ENCODE data around the gene CH25H. TPM values are rescaled to one million over a fixed set of nuclear protein-coding genes. Genes with fewer than 3 reads are reported as not detected.
A peak's percentile ranks its signal among the peaks of the same experiment; 100 is the strongest.
"Not testable (repeated sequence)": the region's sequence is repeated elsewhere in the genome, so short reads cannot be mapped to it uniquely, and the experiment has no call there.

The CH25H gene
- total RNA-seq, 5 donors from 2014 or later (not counting 1 experiment from before 2014, with no cell fraction given) = 0.21 to 1.0 TPM; not detected in 3

GRCh38 chr10:89251409-89252224, 44.5 kb upstream of the CH25H start, which contains the start of gene LIPA:
TSS of gene LIPA (minus strand) at chr10:89251775. CDS start at chr10:89247648, 4,127 bp downstream.
- H3K36me3 ChIP-seq (ENCODE audit: control insufficient read depth in 2 of 2, extremely low read depth in 1 of 2, insufficient read depth in 1 of 2, low read length in 1 of 2) = no peaks in the 10 kb centered on the region
- peaks cover 23 to 25% (median 23%) of the 10 kb centered on the region in 3 donors for H3K4me1 Mint-ChIP-seq
- peaks cover 3% of the 10 kb centered on the region for H3K36me3 Mint-ChIP-seq
- under 1% methylated on average over 47 of the region's 53 CpGs for WGBS (ENCODE audit: insufficient coverage)
- H3K4me1 ChIP-seq (ENCODE audit: control insufficient read depth in 1 of 2, extremely low read depth in 1 of 2, insufficient read depth in 2 of 2, low read length in 2 of 2) = peaks cover 7 to 14% of the 10 kb centered on the region in 2 experiments
- DNase-seq = peak; percentile 81 to 98 (median 94)
- H3K27ac Mint-ChIP-seq = peak within 1 kb of the TSS; percentile 61 to 71
- POLR2A ChIA-PET = interaction anchor here (0.5 to 2.0 kb wide), 8 partner anchors 29 to 1719 kb away, joined by 3 to 6 read pairs (median 3); partner anchors contain the start of genes IFIT1 (in 1 of the 2) and IFIT5 (in 1 of the 2)
- H3K9me3 ChIP-seq = no peaks in the 10 kb centered on the region
- H3K4me3 Mint-ChIP-seq = peak within 1 kb of the TSS; percentile 73 to 87 (median 86)
- CTCF ChIA-PET = interaction anchor here (0.5 to 2.4 kb wide), 20 partner anchors 11 to 1995 kb away, joined by 3 to 15 read pairs (median 3); partner anchors contain the start of genes IFIT1 (in 2 of the 2), IFIT3 (in 1 of the 2) and IFIT5 (in 1 of the 2)
- no peaks in the 10 kb centered on the region for H3K27me3 Mint-ChIP-seq
- H3K27me3 ChIP-seq (replicated peaks in 1 of 2; ENCODE audit: control insufficient read depth in 2 of 2, extremely low read depth in 1 of 2, insufficient read depth in 2 of 2, low read length in 1 of 2) = no peaks in the 10 kb centered on the region
- ATAC-seq (replicated peaks in 1 of 4) = peak; percentile 94 to 96 (median 94)
- H3K9me3 Mint-ChIP-seq = peaks cover 0 to 4% (median 0%) of the 10 kb centered on the region in 3 donors
- peak within 1 kb of the TSS; percentile 71 for H3K27ac ChIP-seq (ENCODE audit: low read length)
- H3K4me3 ChIP-seq (ENCODE audit: control insufficient read depth in 1 of 2, extremely low read depth in 1 of 2, low read length in 1 of 2) = peak within 1 kb of the TSS; percentile 73 to 89

DNA sequence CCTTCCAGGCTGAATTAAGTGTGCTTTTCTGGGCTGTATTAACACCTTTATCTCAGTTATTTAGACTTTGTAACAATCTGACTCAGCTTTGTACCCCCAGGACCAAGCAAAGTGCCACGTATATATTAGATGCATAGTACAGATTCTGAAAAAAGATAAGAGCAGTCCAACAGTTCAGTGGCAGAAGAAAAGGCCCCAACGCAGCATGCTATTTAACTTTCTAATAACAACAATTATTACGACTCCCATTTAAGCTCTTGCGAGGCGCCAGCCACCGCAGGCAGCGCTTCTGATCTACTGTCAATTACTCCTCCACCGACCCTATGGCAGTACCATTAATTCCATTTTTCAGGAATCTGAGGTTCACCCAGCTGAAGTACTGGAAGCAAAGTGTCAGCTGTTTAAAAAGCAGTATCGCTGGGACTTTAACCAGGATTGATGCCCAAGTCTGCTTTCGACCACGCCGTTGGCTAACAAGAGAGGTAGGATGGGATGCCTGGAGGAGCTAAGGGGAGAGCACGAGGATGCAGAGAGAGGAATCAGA, 43.8 kb upstream of the CH25H start:
- Mint-ChIP-seq H3K27me3 (no peaks in the 10 kb centered on the region), H3K9me3 (peaks cover 0 to 4% (median 0%) of the 10 kb centered on the region in 3 donors), H3K27ac (peak overlapping the region; percentile 49 to 55), H3K4me3 (peak overlapping the region; percentile 73 to 87 (median 86)), H3K36me3 (peaks cover 5% of the 10 kb centered on the region), H3K4me1 (peaks cover 23 to 25% (median 23%) of the 10 kb centered on the region in 3 donors)
- Histone ChIP-seq H3K36me3 (ENCODE audit: control insufficient read depth in 2 of 2, extremely low read depth in 1 of 2, insufficient read depth in 1 of 2, low read length in 1 of 2) (no peaks in the 10 kb centered on the region), H3K4me1 (ENCODE audit: control insufficient read depth in 1 of 2, extremely low read depth in 1 of 2, insufficient read depth in 2 of 2, low read length in 2 of 2) (peaks cover 7 to 14% of the 10 kb centered on the region in 2 experiments), H3K4me3 (ENCODE audit: control insufficient read depth in 1 of 2, extremely low read depth in 1 of 2, low read length in 1 of 2) (peak overlapping the region; percentile 73 to 89), H3K27me3 (replicated peaks in 1 of 2; ENCODE audit: control insufficient read depth in 2 of 2, extremely low read depth in 1 of 2, insufficient read depth in 2 of 2, low read length in 1 of 2) (no peaks in the 10 kb centered on the region), H3K9me3 (no peaks in the 10 kb centered on the region), H3K27ac (ENCODE audit: low read length) (peak overlapping the region; percentile 49)
- 29% methylated on average over 12 of the region's 13 CpGs for WGBS (ENCODE audit: insufficient coverage)
- ATAC-seq (replicated peaks in 1 of 4) = no peak
- DNase-seq = peak in 3 of 35 experiments; percentile 1 to 26 (median 6)
- CTCF ChIA-PET = interaction anchor here (0.5 to 2.4 kb wide), 11 partner anchors 11 to 389 kb away, joined by 3 to 15 read pairs (median 3); partner anchors contain the start of genes IFIT1 (in 1 of the 2) and IFIT5 (in 1 of the 2)
- POLR2A ChIA-PET = interaction anchor here in 1 of 2 donors (0.6 to 2.0 kb wide), 2 partner anchors 29 to 163 kb away, joined by 3 to 6 read pairs; partner anchors contain the start of gene IFIT5

- no peak overlapping the region for H3K27ac ChIP-seq (ENCODE audit: low read length)
- ATAC-seq (replicated peaks in 1 of 4) (no peak), DNase-seq (no peak)
- WGBS (ENCODE audit: insufficient coverage) = 0% methylated on average over 1 of the region's 3 CpGs
- no peaks in the 10 kb centered on the region for H3K9me3 Mint-ChIP-seq
- H3K27me3 ChIP-seq (replicated peaks in 1 of 2; ENCODE audit: control insufficient read depth in 2 of 2, extremely low read depth in 1 of 2, insufficient read depth in 2 of 2, low read length in 1 of 2) = no peaks in the 10 kb centered on the region
- peaks cover 0 to 6% of the 10 kb centered on the region in 2 donors for H3K36me3 ChIP-seq (ENCODE audit: control insufficient read depth in 2 of 2, extremely low read depth in 1 of 2, insufficient read depth in 1 of 2, low read length in 1 of 2)
- peaks cover 7 to 14% of the 10 kb centered on the region in 2 experiments for H3K4me1 ChIP-seq (ENCODE audit: control insufficient read depth in 1 of 2, extremely low read depth in 1 of 2, insufficient read depth in 2 of 2, low read length in 2 of 2)
- H3K9me3 ChIP-seq = no peaks in the 10 kb centered on the region
- H3K27me3 Mint-ChIP-seq = no peaks in the 10 kb centered on the region
- no peak overlapping the region for H3K4me3 ChIP-seq (ENCODE audit: control insufficient read depth in 1 of 2, extremely low read depth in 1 of 2, low read length in 1 of 2)
- H3K4me1 Mint-ChIP-seq = peaks cover 23 to 25% (median 24%) of the 10 kb centered on the region in 3 donors
- ChIA-PET CTCF (interaction anchor here (0.6 to 1.2 kb wide), 8 partner anchors 8 to 143 kb away, joined by 3 to 5 read pairs (median 3); partner anchors contain the start of gene IFIT1 (in 1 of the 2)), POLR2A (interaction anchor here in 1 of 2 donors (0.7 kb wide), 1 partner anchor 400 kb away, joined by 3 read pairs; no protein-coding TSS in a partner anchor)
- H3K27ac Mint-ChIP-seq = no peak overlapping the region
- H3K36me3 Mint-ChIP-seq = peaks cover 12% of the 10 kb centered on the region
- H3K4me3 Mint-ChIP-seq = no peak overlapping the region
Measured at GRCh38 chr10:89248990-89249389, 41.9 kb upstream of the CH25H start.

DNA sequence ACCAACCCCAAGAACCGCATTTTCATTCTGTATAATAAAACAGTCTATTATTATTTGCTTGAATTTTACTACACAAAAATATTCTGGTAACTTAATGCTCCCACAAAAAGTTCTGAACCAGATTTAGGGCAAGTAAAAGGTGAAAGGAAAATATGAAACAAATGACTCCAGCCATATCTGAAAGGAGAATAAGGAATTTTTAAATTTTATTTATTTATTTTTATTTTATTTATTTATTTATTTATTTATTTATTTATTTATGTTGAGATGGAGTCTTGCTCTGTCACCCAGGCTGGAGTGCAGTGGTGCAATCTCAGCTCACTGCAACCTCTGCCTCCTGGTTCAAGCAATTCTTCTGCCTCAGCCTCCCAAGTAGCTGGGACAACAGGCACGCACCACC, 40.5 kb upstream of the CH25H start:
- H3K4me3 Mint-ChIP-seq; ATAC-seq (replicated peaks in 1 of 4); CTCF ChIA-PET; H3K27me3 ChIP-seq (replicated peaks in 1 of 2; ENCODE audit: control insufficient read depth in 2 of 2, extremely low read depth in 1 of 2, insufficient read depth in 2 of 2, low read length in 1 of 2); DNase-seq; H3K4me3 ChIP-seq (ENCODE audit: control insufficient read depth in 1 of 2, extremely low read depth in 1 of 2, low read length in 1 of 2); POLR2A ChIA-PET; H3K9me3 ChIP-seq; H3K27ac Mint-ChIP-seq; H3K9me3 Mint-ChIP-seq; H3K27ac ChIP-seq (ENCODE audit: low read length); H3K27me3 Mint-ChIP-seq: not testable (repeated sequence)
- H3K4me1 Mint-ChIP-seq = peaks cover 23 to 32% (median 29%) of the 10 kb centered on the region in 3 donors
- 91% methylated on average over 1 of the region's 2 CpGs for WGBS (ENCODE audit: insufficient coverage)
- peaks cover 12% of the 10 kb centered on the region for H3K36me3 Mint-ChIP-seq
- Histone ChIP-seq H3K4me1 (ENCODE audit: control insufficient read depth in 1 of 2, extremely low read depth in 1 of 2, insufficient read depth in 2 of 2, low read length in 2 of 2) (peaks cover 9 to 14% of the 10 kb centered on the region in 2 experiments), H3K36me3 (ENCODE audit: control insufficient read depth in 2 of 2, extremely low read depth in 1 of 2, insufficient read depth in 1 of 2, low read length in 1 of 2) (peaks cover 0 to 11% of the 10 kb centered on the region in 2 donors)

DNA sequence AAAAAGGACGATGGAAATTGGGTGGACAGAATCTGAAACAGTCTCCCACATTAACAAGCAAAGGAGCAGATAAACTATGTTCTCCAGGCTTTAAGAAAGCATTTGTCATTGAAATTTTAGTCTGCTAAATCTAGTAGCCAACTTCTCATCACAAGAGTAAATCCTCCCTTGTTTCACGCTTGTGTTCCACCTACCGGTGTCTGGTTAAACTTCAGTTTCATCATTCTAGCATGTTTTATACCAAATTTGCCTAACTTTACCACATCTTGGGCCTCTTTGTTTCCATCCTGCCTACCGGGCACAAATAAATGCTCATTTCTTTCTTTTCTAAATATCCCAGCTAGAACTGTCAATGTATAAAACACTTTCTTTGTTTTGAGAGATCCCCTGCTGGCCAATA, 38.7 kb upstream of the CH25H start:
- Histone ChIP-seq H3K27me3 (replicated peaks in 1 of 2; ENCODE audit: control insufficient read depth in 2 of 2, extremely low read depth in 1 of 2, insufficient read depth in 2 of 2, low read length in 1 of 2) (no peaks in the 10 kb centered on the region), H3K27ac (ENCODE audit: low read length) (no peak overlapping the region), H3K4me3 (ENCODE audit: control insufficient read depth in 1 of 2, extremely low read depth in 1 of 2, low read length in 1 of 2) (no peak overlapping the region), H3K36me3 (ENCODE audit: control insufficient read depth in 2 of 2, extremely low read depth in 1 of 2, insufficient read depth in 1 of 2, low read length in 1 of 2) (peaks cover 0 to 19% of the 10 kb centered on the region in 2 donors), H3K9me3 (no peaks in the 10 kb centered on the region), H3K4me1 (ENCODE audit: control insufficient read depth in 1 of 2, extremely low read depth in 1 of 2, insufficient read depth in 2 of 2, low read length in 2 of 2) (peaks cover 1 to 6% of the 10 kb centered on the region in 2 experiments)
- 91% methylated on average over 2 of the region's 4 CpGs for WGBS (ENCODE audit: insufficient coverage)
- DNase-seq (no peak), ATAC-seq (replicated peaks in 1 of 4) (no peak)
- ChIA-PET CTCF (no interaction called here), POLR2A (no interaction called here)
- no peak overlapping the region for H3K4me3 Mint-ChIP-seq
- H3K27me3 Mint-ChIP-seq = no peaks in the 10 kb centered on the region
- H3K27ac Mint-ChIP-seq = no peak overlapping the region
- peaks cover 18 to 27% (median 25%) of the 10 kb centered on the region in 3 donors for H3K4me1 Mint-ChIP-seq
- H3K36me3 Mint-ChIP-seq = peaks cover 18% of the 10 kb centered on the region
- no peaks in the 10 kb centered on the region for H3K9me3 Mint-ChIP-seq
